HG03439 (cell line): ENCODE results near the gene DET1.
"Not testable (repeated sequence)": the region's sequence is repeated elsewhere in the genome, so short reads cannot be mapped to it uniquely, and the experiment has no call there.

Experiments used
- ATAC-seq: cut with Tn5 transposase; IDR thresholded peaks from one replicate; pipeline ENCODE4 v1.9.1; 2021; ENCODE audit warnings: mild to moderate bottlenecking, moderate library complexity; ENCODE audit not compliant: unreplicated experiment

DET1 gene

GRCh38 chr15:88541111-88541510 lies 5.4 kb downstream of the DET1 start:
- not testable (repeated sequence) for ATAC-seq

GRCh38 chr15:88540350-88540749 lies 6.1 kb downstream of the DET1 start:
- ATAC-seq = not testable (repeated sequence)

- ATAC-seq = no peak
Measured at GRCh38 chr15:88539441-88539840, 7.0 kb downstream of the DET1 start.

GRCh38 chr15:88538972-88539371 lies 7.5 kb downstream of the DET1 start:
- no peak for ATAC-seq

GRCh38 chr15:88537591-88538317 lies 8.7 kb downstream of the DET1 start:
- ATAC-seq = no peak

GRCh38 chr15:88535607-88536313 lies 10.7 kb downstream of the DET1 start:
- ATAC-seq = no peak

GRCh38 chr15:88535100-88535499 lies 11.4 kb downstream of the DET1 start:
- no peak for ATAC-seq

- ATAC-seq = no peak
Measured at GRCh38 chr15:88533376-88533775, 13.1 kb downstream of the DET1 start.

GRCh38 chr15:88529021-88529630 lies 17.4 kb downstream of the DET1 start:
- ATAC-seq = no peak

- ATAC-seq = no peak
Measured at GRCh38 chr15:88526247-88526879, 20.1 kb downstream of the DET1 start.

GRCh38 chr15:88525418-88525817 lies 21.1 kb downstream of the DET1 start:
- no peak for ATAC-seq

GRCh38 chr15:88524094-88524493 lies 22.4 kb downstream of the DET1 start:
- ATAC-seq = not testable (repeated sequence)

GRCh38 chr15:88518903-88519302 lies 27.6 kb downstream of the DET1 start:
- ATAC-seq = no peak

- ATAC-seq = no peak
Measured at GRCh38 chr15:88513195-88513594, 33.3 kb downstream of the DET1 start.

- ATAC-seq = no peak
Measured at GRCh38 chr15:88512601-88513000, 33.9 kb downstream of the DET1 start.

GRCh38 chr15:88512078-88512477 lies 34.4 kb downstream of the DET1 start:
- no peak for ATAC-seq

- no peak for ATAC-seq
Measured at GRCh38 chr15:88511161-88511560, 35.3 kb downstream of the DET1 start.

- no peak for ATAC-seq
Measured at GRCh38 chr15:88509964-88510363, 36.5 kb downstream of the DET1 start.

- no peak for ATAC-seq
Measured at GRCh38 chr15:88509321-88509720, 37.2 kb downstream of the DET1 start.

GRCh38 chr15:88506628-88507027 lies 39.9 kb downstream of the DET1 start:
- ATAC-seq = no peak

- no peak for ATAC-seq
Measured at GRCh38 chr15:88505721-88506120, 40.8 kb downstream of the DET1 start.

- ATAC-seq = no peak
Measured at GRCh38 chr15:88504445-88504844, 42.0 kb downstream of the DET1 start.
